Osteoblast (primary cell): ENCODE measurements around the gene VIPR1. TPM values are rescaled to one million over a fixed set of nuclear protein-coding genes. Genes with fewer than 3 reads are reported as not detected.

Experiments
- DNase-seq: peaks from one replicate; pipeline ENCODE4 v3.0.0; 2011; ENCODE audit warnings: low spot score, mixed read lengths; ENCODE audit not compliant: insufficient read length; ENCODE audit errors: missing footprints
- H2AFZ ChIP-seq: 2 replicates; pipeline ENCODE4 v1.6.0; 2011; ENCODE audit warnings: mild to moderate bottlenecking, low read length
- H3K27ac ChIP-seq: 2 replicates; pipeline ENCODE4 v1.5.1; 2011; ENCODE audit warnings: mild to moderate bottlenecking, low read depth, low read length, moderate library complexity
- H3K27me3 ChIP-seq: 2 replicates; pipeline ENCODE4 v1.6.0; 2012; ENCODE audit warnings: mild to moderate bottlenecking, control low read depth, inconsistent platforms, low read length, moderate library complexity; ENCODE audit not compliant: insufficient read depth
- H3K36me3 ChIP-seq: 2 replicates; pipeline ENCODE4 v1.5.1; 2011; ENCODE audit warnings: mild to moderate bottlenecking, low read length, control low read depth, moderate library complexity; ENCODE audit not compliant: insufficient read depth
- H3K4me1 ChIP-seq: 2 replicates; pipeline ENCODE4 v1.5.1; 2011; ENCODE audit warnings: mild to moderate bottlenecking, low read length, control low read depth, moderate library complexity; ENCODE audit not compliant: insufficient read depth
- H3K4me2 ChIP-seq: 2 replicates; pipeline ENCODE4 v1.6.0; 2011; ENCODE audit warnings: mild to moderate bottlenecking, low read length; ENCODE audit not compliant: insufficient read depth
- H3K4me3 ChIP-seq: fragments of 200-600 bp; sonication (generic); 3 replicates; pipeline ENCODE4 v1.5.1; 2012; ENCODE audit warnings: mild to moderate bottlenecking, low read length, inconsistent platforms; ENCODE audit not compliant: insufficient read depth
- H3K79me2 ChIP-seq: 2 replicates; pipeline ENCODE4 v1.6.0; 2012; ENCODE audit warnings: mild to moderate bottlenecking, low read length, control low read depth, inconsistent platforms; ENCODE audit not compliant: insufficient read depth
- H3K9me3 ChIP-seq: 2 replicates; pipeline ENCODE4 v1.5.1; 2011; ENCODE audit warnings: low read depth, low read length, control low read depth
- H4K20me1 ChIP-seq: 2 replicates; pipeline ENCODE4 v1.6.0; 2012; ENCODE audit warnings: mild to moderate bottlenecking, low read length, control low read depth; ENCODE audit not compliant: insufficient read depth
- total RNA-seq: library from RNA; depleted of rRNA; stranded (reverse); fragments of >200 nt; gene quantifications from 2 replicates; pipeline ENCODE4 v1.2.3, GENCODE V29; 2012
- TF ChIP-seq, protein P1 (sequence below): IDR thresholded peaks from 2 replicates; pipeline ENCODE4 v1.5.1; 2011; ENCODE audit warnings: mild to moderate bottlenecking, low read depth, low read length, moderate library complexity; ENCODE audit errors: extremely low read depth

VIPR1 gene
- total RNA-seq, 1 donor = not detected

DNA sequence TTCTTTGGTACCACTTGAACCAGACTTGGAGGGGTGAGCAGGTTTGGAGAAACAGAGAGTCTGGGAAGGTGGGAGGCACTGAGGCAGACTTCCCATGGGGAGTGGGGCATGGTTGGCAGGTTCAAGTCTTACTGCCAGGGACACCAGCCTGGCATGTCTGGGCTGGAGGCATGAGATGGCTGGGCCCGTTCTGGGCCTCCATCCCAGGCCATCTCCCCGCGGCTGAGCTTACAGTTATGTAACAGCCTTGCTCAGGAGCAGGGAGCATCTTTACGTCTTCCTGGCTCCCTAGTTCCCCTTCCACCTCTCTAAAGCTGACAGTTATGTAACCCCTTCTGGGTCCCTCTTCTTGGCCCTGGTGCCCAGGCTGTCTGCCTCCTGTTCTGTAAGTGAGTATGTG lies 12.4 kb downstream of the VIPR1 start:
- no peaks in the 10 kb centered on the region for H3K79me2 ChIP-seq
- no peak overlapping the region for H3K27ac ChIP-seq
- H3K4me1 ChIP-seq = no peaks in the 10 kb centered on the region
- no peak overlapping the region for H3K4me2 ChIP-seq
- H4K20me1 ChIP-seq = no peaks in the 10 kb centered on the region
- no peak overlapping the region for H3K4me3 ChIP-seq
- DNase-seq = no peak
- no peak overlapping the region for H2AFZ ChIP-seq
- H3K9me3 ChIP-seq = no peaks in the 10 kb centered on the region
- peaks cover 4% of the 10 kb centered on the region for H3K27me3 ChIP-seq
- TF ChIP-seq, protein P1, sequence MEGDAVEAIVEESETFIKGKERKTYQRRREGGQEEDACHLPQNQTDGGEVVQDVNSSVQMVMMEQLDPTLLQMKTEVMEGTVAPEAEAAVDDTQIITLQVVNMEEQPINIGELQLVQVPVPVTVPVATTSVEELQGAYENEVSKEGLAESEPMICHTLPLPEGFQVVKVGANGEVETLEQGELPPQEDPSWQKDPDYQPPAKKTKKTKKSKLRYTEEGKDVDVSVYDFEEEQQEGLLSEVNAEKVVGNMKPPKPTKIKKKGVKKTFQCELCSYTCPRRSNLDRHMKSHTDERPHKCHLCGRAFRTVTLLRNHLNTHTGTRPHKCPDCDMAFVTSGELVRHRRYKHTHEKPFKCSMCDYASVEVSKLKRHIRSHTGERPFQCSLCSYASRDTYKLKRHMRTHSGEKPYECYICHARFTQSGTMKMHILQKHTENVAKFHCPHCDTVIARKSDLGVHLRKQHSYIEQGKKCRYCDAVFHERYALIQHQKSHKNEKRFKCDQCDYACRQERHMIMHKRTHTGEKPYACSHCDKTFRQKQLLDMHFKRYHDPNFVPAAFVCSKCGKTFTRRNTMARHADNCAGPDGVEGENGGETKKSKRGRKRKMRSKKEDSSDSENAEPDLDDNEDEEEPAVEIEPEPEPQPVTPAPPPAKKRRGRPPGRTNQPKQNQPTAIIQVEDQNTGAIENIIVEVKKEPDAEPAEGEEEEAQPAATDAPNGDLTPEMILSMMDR = no peak
- no peaks in the 10 kb centered on the region for H3K36me3 ChIP-seq

DNA sequence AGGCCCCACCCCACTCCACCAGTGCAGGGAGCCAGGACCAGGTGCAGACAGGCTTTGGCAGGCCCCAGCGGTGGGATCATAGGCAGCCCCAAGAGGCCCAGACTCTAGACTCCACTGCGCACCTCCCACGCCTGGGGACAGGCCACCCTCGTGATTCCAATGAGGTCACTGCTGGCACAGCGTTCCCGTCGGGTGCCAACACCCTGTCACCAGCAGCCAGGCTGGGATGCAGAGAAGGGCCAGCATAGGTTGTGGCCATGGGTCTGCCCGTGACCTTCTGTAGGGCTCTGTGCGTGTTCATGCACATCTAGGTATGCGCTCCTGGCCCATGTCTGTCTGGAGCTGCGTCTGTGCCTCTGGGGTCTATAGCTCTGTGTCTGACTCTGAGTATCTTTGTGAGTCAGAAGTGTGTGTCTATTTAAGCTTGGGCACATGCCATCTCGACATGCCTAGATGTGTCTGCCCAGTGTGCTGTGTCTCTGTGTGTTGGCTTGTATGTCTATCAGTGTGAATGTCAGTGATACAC lies 13.0 kb downstream of the VIPR1 start:
- Histone ChIP-seq H4K20me1 (no peaks in the 10 kb centered on the region), H3K27me3 (peaks cover 2% of the 10 kb centered on the region), H2AFZ (no peak overlapping the region), H3K27ac (no peak overlapping the region), H3K36me3 (no peaks in the 10 kb centered on the region), H3K9me3 (no peaks in the 10 kb centered on the region), H3K4me1 (no peaks in the 10 kb centered on the region), H3K4me3 (no peak overlapping the region), H3K4me2 (no peak overlapping the region), H3K79me2 (no peaks in the 10 kb centered on the region)
- TF ChIP-seq, protein P1 = no peak
- DNase-seq = no peak

DNA sequence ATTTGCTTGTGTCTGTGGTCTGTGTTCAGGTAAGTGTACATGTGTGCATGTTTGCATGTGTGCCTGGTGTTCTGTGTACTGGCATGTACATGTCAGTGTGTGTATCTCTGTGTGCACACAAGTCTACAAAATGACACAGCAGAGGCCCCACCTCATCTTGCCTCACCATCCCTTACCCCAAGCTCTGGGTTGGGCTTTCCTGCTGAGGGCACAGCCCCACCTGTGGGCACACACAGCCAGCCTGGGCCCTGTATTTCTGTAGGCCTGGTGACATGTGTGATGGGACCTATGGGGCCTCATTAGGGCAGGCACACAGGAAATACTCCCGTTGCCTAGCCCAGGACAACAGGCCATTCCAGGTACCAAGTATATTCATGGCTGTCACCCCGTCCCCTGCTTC lies 13.5 kb downstream of the VIPR1 start:
- H3K36me3 ChIP-seq = no peaks in the 10 kb centered on the region
- no peak for DNase-seq
- no peaks in the 10 kb centered on the region for H4K20me1 ChIP-seq
- H3K27ac ChIP-seq = no peak overlapping the region
- H2AFZ ChIP-seq = no peak overlapping the region
- no peaks in the 10 kb centered on the region for H3K27me3 ChIP-seq
- no peak overlapping the region for H3K4me2 ChIP-seq
- no peak overlapping the region for H3K4me3 ChIP-seq
- no peaks in the 10 kb centered on the region for H3K4me1 ChIP-seq
- H3K9me3 ChIP-seq = no peaks in the 10 kb centered on the region
- H3K79me2 ChIP-seq = no peaks in the 10 kb centered on the region
- TF ChIP-seq, protein P1 = no peak

DNA sequence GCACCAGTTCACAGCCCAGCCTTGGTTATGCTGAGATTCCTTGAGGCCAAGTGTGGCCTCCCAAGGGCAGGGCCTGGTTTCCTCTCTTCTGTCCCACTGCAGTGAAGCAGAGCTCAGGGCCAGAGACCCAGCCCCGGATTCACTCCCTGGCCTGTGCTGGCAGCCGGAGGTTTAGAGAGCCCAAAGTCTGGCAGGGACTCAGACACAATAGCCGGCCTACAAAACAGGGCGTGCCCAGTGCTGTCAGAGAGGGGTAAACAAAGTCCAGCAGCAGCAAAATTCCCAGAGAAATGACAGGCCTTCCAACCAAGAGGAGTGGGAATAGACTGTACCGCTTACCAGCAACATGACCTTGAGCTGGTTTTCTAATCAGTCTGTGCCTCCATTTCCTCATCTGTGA lies 14.0 kb downstream of the VIPR1 start:
- Histone ChIP-seq H2AFZ (no peak overlapping the region), H3K4me1 (no peaks in the 10 kb centered on the region), H3K9me3 (no peaks in the 10 kb centered on the region), H3K27me3 (no peaks in the 10 kb centered on the region), H3K27ac (no peak overlapping the region), H3K36me3 (no peaks in the 10 kb centered on the region), H4K20me1 (no peaks in the 10 kb centered on the region), H3K4me2 (no peak overlapping the region), H3K4me3 (no peak overlapping the region), H3K79me2 (no peaks in the 10 kb centered on the region)
- TF ChIP-seq, protein P1 = no peak
- no peak for DNase-seq
